NCI-H748 treated with DMSO at 0.1 percent for 48 hours (cell line): ENCODE data around the gene SART1.
"Not testable (repeated sequence)": the region's sequence is repeated elsewhere in the genome, so short reads cannot be mapped to it uniquely, and the experiment has no call there.

ENCODE experiments used
- DNase-seq: peaks from one replicate; lab custom pipeline; 2025; lab: John Stamatoyannopoulos, UW

Gene SART1

DNA sequence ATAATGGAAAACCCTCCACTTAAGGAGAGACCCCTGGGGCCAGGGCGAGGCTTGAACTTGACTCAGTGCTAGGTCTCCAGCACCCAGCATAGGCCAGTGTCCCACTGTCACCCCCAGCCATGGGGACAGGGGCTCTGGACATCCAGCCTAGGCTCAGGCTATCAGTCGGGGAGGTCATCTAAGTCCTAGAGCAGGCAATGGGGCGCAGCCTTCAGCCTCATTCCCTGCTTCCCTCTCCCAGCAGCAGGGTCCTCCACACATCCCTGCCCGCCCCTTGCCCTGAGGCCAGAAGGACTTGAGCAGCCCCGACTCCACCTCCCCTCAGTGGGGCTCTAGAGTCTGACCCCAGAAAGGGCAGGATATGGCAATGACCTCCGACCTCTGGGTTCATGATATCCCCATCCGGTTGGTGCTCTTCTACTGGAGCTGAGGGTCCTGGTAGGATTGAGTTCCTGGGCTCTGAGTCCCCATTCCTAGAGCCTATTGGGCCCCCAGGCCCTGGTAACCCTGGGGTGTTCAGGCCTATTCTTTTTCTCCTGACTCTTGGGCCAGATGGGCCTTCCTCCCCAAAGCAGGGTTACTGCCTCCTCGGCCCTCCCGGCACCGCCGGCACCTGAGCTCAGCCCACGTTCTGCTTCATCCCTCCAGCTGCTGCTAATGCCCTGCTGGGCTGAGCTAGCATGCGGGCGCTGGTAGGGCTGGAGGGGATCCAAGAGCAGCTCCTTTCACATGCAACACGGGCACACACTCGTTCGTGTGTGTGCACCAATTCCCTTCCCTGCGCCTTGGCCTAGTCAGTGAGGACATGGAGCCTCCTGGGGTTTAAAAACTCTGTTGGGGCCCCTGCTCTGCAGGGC, 54.6 kb downstream of the SART1 start:
- DNase-seq, result no peak

- DNase-seq, result no peak
Observed at GRCh38 chr11:66016793-66017177, 55.3 kb downstream of the SART1 start.

DNA sequence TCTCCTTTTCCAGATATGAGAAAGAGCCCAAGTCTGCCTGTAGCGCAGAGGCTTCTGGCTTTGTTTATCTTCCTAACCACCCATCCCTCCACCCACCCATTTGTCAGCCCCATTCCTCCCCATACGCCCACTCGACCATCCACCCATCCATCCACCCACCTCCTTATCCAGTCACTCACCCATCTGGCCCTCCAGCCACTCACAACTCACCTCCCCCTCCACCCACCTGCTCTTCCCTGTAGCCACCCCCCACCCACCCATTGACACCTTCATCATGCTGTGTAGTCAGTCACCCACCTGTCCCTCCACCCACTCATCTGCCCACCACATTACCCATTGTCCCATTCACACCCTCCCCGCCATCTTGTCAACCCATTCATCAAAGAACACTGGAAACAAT, 55.8 kb downstream of the SART1 start:
- no peak for DNase-seq

- DNase-seq, result no peak
Observed at GRCh38 chr11:66020212-66020611, 58.7 kb downstream of the SART1 start.

DNA sequence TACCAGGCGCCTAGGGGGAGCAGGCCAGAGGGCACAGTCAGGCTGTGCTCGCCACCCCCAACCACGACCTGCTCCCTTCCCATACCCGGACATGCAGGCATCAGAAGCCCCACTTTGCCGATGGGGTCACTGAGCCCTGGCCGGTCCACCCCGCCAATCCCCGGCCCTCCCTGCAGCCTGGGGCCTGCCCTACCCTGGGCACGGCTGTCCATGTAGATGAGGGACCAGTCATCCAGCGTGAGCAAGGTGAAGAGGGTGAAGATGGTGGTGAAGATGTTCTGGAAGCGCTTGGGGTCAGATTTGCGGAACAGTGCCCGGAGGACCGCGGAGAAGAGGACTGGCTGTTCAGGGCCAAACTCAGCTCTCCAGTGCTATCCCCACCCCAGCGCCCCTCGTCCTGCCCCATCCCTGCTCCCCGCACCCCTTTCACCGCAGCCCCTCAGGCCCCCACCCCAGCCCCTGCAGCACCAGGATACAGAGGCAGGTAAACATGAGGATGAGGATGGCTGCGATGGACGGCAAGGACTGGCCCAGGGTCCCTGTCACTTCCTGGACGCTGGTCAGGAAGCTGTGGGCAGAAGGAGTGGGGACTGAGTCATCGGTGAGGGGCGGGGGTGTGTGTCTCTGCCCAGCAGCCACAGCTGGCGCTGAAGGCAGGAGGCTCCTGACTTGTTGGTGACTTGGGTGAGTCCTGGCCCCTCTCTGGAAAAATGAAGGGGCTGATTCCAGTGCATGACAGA, 59.3 kb downstream of the SART1 start:
- no peak for DNase-seq

DNA sequence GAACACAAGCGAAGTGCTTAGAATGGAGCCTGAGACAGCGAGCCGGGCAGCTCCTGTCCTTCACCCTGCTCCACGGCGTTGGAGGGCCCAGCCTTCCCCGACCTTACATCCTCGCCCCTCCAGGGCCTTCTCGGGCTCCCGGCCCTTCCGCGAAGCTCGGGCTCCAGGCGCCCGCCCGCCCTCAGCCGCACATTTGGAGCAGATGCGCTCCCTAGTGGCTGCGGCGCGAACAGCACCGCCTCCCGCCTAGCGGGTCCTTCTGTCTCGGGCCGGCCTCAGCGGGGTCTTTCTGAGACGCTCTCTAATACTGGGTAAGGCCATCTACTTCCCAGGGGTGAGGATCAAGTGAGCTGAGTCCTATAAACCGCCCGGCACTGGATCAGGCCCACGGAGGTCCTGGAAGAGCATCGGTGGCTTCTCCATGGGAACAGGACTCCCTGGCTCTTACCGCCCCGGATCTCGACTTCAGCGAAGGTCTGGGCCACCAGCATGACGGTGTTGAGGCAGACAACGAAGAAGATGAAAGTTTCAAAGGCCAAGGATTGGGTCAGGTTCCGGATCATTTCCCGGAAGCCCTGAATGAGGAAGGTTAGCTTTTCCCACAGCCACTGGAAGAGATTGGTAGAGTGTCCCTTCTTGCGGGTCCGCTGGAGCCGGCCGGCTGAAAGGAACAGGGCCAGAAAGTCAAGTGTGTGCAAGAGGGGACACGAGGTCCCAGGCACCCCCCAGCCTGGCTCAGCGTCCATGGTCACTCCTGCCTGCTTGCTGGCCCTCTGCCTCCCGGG, 61.1 kb downstream of the SART1 start:
- peak; percentile 40 for DNase-seq

- not testable (repeated sequence) for DNase-seq
Observed at GRCh38 chr11:66023186-66023440, 61.6 kb downstream of the SART1 start.

DNA sequence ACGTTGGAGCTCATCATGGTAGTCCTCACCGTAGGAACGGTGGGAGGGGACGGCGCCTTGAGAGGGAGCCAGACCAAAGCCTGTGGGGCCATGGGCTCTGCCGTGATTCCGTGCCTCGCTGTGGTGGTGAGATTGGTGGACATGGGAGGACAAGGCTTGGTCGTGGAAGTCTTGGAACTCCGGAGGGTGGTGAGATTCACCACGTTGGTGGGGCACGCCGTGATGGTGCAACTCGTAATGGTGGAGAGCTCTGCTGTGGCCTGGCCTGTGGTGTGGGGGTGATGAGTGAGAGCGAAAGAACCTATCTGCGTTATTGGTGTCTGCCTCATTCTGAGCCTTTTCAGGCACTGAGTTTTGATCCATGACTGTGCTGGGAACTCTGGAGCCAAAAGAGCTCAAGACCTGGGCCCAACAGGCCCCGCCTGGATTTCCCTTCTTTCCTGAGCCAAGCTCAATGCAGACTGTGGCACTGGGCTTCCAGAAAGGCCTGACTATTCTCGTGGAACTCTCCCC, 64.5 kb downstream of the SART1 start, which contains the start of gene CATSPER1:
Gene CATSPER1, minus strand, starts transcription at position 463 of the 513 bp plus-strand sequence. Its CDS starts 100 bp downstream, at position 363.
- no peak for DNase-seq
